Chondrocyte (in vitro differentiated cells): Measurements from ENCODE around the gene HNMT. TPM values are rescaled to one million over a fixed set of nuclear protein-coding genes. Genes with fewer than 3 reads are reported as not detected.

ENCODE experiments used
- DNase-seq: peaks from one replicate; pipeline ENCODE4 v3.0.0; 2021; ENCODE audit warnings: mixed read lengths, low spot score
- H3K27ac Mint-ChIP-seq: one replicate; pipeline ENCODE4 v1.8.0; 2021; ENCODE audit warnings: mild to moderate bottlenecking, moderate library complexity, mixed read lengths; ENCODE audit not compliant: unreplicated experiment
- H3K27me3 Mint-ChIP-seq: 2 replicates; pipeline ENCODE4 v1.8.0; 2021; ENCODE audit warnings: low read depth, mixed read lengths
- H3K36me3 Mint-ChIP-seq: 2 replicates; pipeline ENCODE4 v1.8.0; 2021; ENCODE audit warnings: low read depth, mixed read lengths
- H3K4me1 Mint-ChIP-seq: 2 replicates; pipeline ENCODE4 v1.8.0; 2021; ENCODE audit warnings: low read depth, mild to moderate bottlenecking, mixed read lengths
- H3K4me3 Mint-ChIP-seq: one replicate; pipeline ENCODE4 v1.8.0; 2021; ENCODE audit warnings: mild to moderate bottlenecking, moderate library complexity, mixed read lengths; ENCODE audit not compliant: unreplicated experiment
- H3K9me3 Mint-ChIP-seq: 2 replicates; pipeline ENCODE4 v1.8.0; 2021; ENCODE audit warnings: low read depth, mixed read lengths
- CTCF ChIP-seq: fragments of 200-600 bp; sonication (generic); IDR thresholded peaks from 2 replicates; pipeline ENCODE4 v1.5.0; 2021; ENCODE audit warnings: antibody characterized with exemption, mild to moderate bottlenecking, moderate library complexity
- total RNA-seq: library from RNA; stranded (reverse); gene quantifications from 3 replicates; pipeline ENCODE4 v1.2.1, GENCODE V29; 2021

HNMT gene
- total RNA-seq, 1 donor from 2014 or later: 4.6 TPM

- no peak overlapping the region for H3K27ac Mint-ChIP-seq
- H3K9me3 Mint-ChIP-seq: no peaks in the 10 kb centered on the region
- no peak overlapping the region for H3K4me3 Mint-ChIP-seq
- H3K4me1 Mint-ChIP-seq: no peaks in the 10 kb centered on the region
- H3K36me3 Mint-ChIP-seq: no peaks in the 10 kb centered on the region
- DNase-seq: no peak
- H3K27me3 Mint-ChIP-seq: no peaks in the 10 kb centered on the region
- TF ChIP-seq CTCF: no peak
Observed at GRCh38 chr2:138003411-138003810, 39.1 kb downstream of the HNMT start.

GRCh38 chr2:138007431-138007830 lies 43.2 kb downstream of the HNMT start:
- Mint-ChIP-seq H3K4me3 (no peak overlapping the region), H3K4me1 (no peaks in the 10 kb centered on the region)

GRCh38 chr2:138009622-138010021 lies 45.3 kb downstream of the HNMT start:
- no peak for DNase-seq
- Mint-ChIP-seq H3K36me3 (no peaks in the 10 kb centered on the region), H3K9me3 (no peaks in the 10 kb centered on the region), H3K4me3 (no peak overlapping the region), H3K27ac (no peak overlapping the region), H3K27me3 (no peaks in the 10 kb centered on the region), H3K4me1 (no peaks in the 10 kb centered on the region)
- TF ChIP-seq CTCF: no peak

More at GRCh38 chr2:138007431-138007830, 43.2 kb downstream of the HNMT start:
- Mint-ChIP-seq H3K27ac (no peak overlapping the region), H3K9me3 (no peaks in the 10 kb centered on the region), H3K27me3 (no peaks in the 10 kb centered on the region), H3K36me3 (no peaks in the 10 kb centered on the region)
- no peak for TF ChIP-seq CTCF
- DNase-seq: no peak

GRCh38 chr2:138010890-138011289 lies 46.6 kb downstream of the HNMT start:
- no peaks in the 10 kb centered on the region for H3K27me3 Mint-ChIP-seq
- TF ChIP-seq CTCF: no peak
- H3K27ac Mint-ChIP-seq: no peak overlapping the region
- DNase-seq: no peak
- H3K9me3 Mint-ChIP-seq: no peaks in the 10 kb centered on the region
- H3K4me1 Mint-ChIP-seq: no peaks in the 10 kb centered on the region
- no peaks in the 10 kb centered on the region for H3K36me3 Mint-ChIP-seq
- H3K4me3 Mint-ChIP-seq: no peak overlapping the region

- no peak for TF ChIP-seq CTCF
- no peak for DNase-seq
- Mint-ChIP-seq H3K4me1 (no peaks in the 10 kb centered on the region), H3K27me3 (no peaks in the 10 kb centered on the region), H3K9me3 (no peaks in the 10 kb centered on the region), H3K27ac (no peak overlapping the region), H3K4me3 (no peak overlapping the region), H3K36me3 (no peaks in the 10 kb centered on the region)
Observed at GRCh38 chr2:138012082-138012481, 47.8 kb downstream of the HNMT start.
